HG03135 (cell line): ENCODE data around the gene MLEC.
"Not testable (repeated sequence)": the region's sequence is repeated elsewhere in the genome, so short reads cannot be mapped to it uniquely, and the experiment has no call there.

Source experiments
- ATAC-seq: cut with Tn5 transposase; IDR thresholded peaks from one replicate; pipeline ENCODE4 v1.9.1; 2021; ENCODE audit warnings: mild to moderate bottlenecking, moderate library complexity; ENCODE audit not compliant: unreplicated experiment

Gene MLEC

DNA sequence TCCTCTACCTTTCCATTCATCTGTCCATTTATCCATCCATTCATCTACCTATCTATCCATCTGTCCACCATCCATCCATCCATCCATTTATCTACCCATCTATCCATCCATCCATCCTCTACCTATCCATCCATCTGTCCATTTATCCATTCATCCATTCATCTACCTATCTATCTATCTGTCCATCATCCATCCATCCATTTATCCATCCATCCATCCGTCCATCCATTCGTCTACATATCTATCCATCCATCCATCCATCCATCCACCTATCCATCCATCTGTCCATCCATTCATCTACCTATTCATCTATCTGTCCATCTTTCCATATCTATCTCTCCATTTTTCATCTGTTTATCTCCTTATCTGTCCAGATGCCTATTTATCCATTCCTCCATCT is 25.5 kb upstream of the MLEC start:
- ATAC-seq: no peak

DNA sequence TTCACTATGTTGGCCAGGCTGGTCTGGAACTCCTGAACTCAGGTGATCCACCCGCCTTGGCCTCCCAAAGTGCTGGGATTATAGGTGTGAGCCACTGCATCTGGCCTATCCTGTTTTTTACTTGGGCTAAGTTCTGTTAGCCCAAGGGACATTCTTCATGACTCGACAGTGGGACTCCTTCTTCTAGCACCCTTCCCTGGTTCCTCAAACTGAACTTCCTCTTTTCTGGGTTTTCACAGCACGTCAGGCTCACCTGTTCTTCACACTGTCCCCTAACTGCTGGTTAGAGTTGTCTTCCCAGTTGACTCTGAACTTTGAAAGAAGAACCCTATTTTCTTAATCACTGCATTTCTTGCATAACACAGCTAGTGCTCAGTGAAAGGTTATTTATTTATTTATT is 24.1 kb upstream of the MLEC start:
- no peak for ATAC-seq

DNA sequence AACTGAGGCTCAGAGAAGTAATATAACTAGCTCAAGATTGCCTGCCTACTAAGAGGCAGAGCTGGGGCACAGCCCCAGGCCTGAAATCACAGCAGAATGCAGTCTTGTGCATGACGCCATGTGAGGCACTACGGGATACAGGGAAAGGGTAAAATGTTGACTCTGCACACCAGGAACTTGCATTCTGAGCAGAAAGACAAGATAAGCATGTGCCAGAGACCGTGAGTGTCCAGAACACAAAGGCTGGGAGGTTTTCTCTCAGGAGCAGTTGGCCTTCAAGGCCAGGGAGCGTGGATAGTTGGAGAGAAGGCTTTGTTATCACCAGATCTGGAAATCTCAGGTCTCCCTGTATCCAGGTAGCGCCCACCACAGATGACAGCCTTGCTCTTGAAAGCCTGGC is 23.2 kb upstream of the MLEC start:
- no peak for ATAC-seq

DNA sequence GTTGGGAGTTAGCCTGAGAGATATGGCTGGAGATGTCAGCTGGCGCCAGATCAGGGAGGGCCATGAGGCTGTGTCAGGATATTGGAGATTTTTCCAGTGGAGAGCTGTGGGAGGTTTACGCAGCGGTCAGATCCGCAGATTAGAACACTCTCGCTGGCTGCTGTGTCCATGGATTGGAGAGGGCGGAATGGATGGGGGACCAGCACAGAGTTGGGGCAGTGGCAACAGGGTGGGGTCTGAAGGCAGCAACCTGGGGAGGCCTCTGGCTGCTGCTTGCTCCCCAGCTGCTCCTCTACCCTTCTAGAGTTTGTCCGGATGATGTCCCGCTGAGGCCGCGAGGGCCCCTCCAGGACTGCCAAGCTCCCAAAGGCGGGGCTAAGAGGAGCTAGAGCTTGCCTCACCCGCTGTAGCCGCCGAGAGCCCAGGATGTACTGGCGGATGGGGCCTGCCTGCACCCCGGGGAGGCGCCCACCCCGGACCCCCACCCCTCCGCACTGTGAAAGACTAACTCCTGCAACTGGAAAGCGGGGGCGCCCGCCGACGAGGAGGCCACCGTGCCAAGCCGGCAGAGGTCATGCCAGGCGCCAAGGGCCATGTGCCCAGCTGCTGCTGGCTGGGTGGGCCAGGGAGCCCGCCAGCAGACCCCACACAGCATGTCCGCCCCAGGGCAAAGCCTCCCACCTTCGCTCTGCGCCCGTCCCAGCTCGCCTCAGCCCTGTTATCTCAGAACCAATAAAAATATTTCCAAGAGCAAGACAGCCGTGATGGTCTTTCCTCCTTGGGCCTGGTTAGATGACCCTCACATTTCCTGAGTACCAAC is 20.2 kb upstream of the MLEC start:
- no peak for ATAC-seq

DNA sequence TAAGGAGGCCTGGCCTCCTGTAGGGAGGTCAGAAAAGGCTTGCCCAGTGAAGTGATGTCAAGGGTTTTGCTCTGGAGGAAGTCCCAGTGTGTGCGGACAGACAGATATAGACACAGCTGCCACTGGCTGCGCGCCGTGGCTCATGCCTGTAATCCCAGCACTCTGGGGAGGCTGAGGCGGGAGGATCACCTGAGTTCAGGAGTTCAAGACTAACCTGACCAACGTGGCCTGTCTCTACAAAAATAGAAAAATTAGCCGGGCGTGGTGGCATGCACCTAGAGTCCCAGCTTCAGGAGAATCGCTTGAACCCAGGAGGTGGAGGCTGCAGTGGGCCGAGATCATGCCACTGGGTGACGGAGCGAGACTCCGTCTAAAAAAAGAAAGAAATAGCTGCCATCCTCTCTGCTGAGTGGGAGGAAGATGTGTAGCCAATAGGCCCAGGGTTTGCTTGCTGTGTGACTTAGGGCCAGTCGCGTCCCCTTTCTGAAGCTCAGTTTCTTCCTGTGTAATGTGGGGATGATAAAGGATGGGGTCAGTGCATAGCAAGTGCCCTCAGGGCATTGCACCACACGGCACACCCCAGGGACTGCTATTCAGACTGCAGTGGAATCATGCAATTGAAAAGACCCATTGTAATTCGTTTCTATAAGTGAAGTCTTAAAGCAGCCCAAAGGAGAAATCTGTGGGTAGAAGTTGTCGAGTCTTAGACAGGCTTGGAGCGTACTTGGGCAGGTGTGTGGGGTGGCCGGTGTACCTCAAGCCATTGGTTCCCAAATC is 18.7 kb upstream of the MLEC start:
- ATAC-seq: no peak

DNA sequence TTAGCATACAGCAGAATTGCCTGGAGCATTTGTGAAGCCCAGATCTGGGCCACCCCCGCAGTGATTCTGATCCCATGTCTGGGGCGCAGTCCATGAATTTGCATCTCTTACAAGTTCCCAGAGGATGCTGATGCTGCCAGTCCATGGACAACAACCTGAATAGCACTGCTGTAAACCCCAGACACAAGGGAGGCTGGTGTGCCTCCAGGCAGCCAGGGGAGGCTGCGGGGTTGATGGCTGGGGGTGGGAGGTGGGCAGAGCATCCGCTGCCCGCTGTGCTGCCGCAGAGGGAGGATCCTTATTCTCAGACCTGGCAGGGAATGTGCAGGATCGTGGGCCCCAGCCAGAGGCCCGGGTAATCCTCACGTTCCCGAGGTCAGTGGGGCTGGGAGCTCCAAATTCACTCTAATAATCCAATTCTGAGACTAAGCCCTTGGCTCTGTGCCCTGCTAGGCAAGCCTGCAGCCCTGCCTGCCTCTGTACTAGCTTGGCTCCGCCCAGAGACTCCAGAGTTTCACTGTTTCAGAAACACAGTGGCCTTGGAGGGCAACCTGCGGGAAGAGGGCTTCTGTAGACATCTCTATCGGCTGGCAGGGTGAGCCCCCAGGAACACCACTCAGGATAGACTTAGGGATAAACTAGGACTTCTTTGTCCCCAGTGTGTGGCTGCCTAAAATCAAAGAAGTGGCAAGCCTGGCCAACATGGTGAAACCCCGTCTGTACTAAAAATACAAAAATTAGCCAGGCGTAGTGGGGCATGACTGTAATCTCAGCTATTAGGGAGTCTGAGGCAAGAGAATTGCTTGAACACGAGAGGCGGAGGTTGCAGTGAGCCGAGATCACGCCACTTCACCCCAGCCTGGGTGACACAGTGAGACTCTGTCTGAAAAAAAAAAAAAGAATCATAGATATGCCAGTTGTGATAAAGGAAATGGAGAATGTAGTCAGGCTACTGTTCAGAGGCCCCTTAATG is 17.8 kb upstream of the MLEC start:
- peak; percentile 47 for ATAC-seq

DNA sequence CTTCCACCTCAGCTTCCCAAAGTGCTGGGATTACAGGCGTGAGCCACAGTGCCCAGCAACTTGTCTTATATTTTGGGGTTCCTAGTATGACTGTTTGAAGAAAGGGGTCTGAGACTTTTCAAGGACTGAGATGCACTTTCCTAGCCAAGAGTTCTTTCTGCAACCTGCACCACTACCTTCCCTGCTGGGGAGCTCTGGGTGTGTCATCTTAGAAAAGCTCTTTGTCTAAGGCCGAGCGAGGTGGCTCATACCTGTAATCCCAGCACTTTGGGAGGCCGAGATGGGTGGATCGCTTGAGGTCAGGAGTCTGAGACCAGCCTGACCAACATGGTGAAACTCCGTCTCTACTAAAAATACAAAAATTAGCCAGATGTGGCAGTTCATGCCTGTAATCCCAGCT is 16.7 kb upstream of the MLEC start:
- not testable (repeated sequence) for ATAC-seq

DNA sequence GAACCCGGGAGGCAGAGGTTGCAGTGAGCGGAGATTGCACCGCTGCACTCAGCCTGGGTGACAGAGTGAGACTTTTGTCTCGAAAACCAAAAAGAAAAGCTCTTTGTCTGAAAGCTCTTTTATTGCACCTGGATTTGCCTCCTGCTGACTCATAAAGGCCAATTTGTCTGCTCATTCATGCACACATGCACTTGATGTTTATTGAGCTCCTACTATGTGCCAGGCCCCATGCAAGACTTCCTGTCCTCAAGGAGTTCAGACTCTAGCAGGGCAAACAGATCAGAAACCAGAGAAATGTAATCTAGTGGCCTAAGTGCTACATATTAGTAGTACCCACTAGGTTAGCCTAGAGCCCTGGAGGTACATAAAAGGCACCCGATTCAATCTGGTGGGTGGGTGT is 16.3 kb upstream of the MLEC start:
- ATAC-seq: no peak

DNA sequence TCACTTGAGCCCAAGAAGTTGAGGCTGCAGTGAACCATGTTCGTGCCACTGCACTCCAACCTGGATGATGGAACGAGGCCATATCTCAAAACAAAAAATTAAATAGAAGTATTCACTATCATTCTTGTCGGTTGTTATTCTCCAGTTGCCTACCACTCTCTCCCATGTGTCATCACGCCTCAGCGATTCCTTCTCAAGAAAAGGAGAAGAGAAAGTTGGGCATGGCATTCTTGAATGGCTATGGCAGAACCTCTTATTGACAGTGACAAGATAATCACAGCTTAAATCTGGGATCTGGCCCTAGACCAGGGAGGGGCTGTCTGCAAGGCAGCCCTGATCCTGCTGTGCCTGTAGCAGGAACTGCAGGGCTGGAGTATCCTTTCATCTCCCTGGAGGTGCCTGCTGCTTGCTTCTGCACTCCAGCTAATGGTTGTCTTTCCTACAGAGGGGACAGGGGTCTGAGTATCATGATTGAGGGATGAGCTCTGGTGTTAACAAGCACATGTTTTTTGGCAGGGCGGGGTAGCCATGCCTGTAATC is 12.8 kb upstream of the MLEC start:
- ATAC-seq: no peak

DNA sequence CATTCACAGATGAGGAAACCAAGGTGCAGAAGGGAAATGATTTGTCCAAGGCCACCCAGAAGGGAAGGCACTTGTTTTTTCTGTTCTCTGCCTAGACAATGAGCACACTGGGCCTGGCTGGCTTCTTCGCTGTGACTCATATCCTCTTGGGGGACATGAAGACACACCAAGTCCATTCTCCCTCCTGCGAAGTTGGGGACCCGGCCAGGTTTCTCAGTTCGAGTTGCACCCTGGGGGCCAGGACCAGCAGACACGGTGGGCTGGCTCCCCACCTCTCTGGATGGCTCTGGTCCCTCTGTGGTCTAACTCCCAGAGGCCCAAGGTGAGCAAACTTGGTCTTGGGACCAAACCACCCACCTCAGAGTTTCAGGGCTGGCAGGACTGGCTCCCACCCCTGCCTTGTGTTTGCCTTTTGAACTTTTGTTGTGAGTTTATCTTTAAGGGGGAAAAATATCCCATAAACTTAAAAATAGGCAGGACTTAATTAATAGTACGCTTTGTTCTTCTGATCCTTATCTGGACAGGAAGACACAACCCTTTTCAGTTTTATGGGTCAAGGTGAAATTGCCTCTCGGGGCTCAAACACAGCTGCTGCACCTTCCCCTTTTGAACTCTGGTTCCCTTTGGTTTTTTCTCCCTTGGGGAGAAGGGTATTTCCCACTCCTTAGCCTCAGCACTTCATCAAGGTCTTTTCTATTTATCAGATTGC is 9.0 kb upstream of the MLEC start:
- ATAC-seq: peak; percentile 57

DNA sequence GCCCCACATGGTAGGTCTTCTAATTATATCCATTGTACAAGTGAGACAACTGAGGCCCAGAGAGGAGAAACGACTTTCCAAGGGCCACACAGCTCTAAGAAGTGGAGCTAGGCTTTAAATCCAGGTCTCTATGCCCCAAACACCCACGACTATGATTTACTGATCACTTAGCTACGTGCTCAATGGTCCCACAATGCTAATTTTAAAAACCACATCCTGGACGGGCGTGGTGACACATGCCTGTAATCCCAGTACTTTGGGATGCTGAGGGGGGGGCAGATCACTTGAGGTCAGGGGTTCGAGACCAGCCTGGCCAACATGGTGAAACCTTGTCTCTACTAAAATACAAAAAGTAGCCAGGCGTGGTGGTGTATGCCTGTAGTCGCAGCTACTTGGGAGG is 8.4 kb upstream of the MLEC start:
- no peak for ATAC-seq

DNA sequence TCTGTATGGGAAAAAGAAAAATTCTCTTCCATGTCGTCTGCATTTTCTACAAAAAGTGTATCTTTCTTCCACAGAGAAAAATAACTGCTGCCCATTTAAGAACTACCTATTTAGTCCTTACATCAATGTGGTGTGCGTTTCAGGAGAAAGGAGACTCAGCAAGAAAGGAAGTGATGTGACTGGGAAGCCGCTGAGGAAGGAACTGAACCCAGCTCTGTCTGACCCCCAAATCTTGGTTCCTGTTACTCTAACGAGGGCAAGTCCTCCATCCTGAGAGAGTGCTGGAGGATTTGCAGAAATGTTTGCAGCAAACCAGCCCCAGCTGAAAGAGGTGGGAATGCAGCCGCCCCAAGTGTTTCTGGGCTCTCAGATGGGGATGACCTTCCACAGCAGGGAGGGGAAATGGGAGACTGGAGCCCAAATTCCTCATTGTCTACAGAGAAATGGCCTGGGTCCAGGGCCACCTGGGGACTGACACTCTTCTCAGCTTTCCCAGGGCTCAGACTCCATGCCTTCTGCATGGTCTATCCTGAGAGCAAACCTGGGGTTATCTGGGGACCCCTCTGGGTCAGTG is 6.7 kb upstream of the MLEC start:
- ATAC-seq: no peak

DNA sequence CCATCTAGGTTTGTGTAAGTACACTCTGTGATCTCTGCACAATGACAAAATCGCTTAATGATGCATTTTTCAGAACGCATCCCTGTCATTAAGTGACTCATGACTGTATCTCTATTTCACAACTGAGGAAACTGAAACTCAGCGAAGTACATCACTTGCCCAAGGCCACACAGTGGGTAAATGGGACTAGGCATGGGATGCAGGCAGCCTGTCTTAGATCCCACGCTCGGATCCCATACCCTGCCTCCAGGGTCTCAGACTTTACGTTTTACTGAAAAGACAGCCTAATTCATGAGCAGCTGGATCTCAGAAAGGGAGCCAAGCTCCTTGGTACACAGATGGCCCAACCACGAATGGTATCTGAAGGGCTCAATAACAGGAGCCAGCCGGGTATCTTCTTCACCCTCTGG is 2.4 kb upstream of the MLEC start:
- no peak for ATAC-seq

DNA sequence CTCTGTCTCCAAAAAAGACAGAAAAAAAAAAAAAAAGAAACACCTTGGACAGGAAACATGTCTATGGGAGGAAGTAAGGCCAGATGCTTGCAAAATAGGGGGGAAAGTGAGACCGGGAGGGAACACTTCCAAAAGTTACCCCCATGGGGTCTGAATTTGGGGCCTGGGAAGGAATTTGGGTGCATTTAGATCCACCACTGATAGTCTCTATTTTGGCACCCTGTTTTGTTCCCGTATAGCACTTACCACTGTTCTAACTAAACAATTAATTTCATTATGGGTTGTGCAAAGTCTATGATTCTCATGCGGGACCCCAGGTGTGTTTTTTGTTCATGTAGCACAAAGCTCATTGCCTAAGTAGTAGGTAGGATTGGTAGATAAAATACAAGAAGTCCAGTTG is 1.4 kb upstream of the MLEC start:
- ATAC-seq: no peak

DNA sequence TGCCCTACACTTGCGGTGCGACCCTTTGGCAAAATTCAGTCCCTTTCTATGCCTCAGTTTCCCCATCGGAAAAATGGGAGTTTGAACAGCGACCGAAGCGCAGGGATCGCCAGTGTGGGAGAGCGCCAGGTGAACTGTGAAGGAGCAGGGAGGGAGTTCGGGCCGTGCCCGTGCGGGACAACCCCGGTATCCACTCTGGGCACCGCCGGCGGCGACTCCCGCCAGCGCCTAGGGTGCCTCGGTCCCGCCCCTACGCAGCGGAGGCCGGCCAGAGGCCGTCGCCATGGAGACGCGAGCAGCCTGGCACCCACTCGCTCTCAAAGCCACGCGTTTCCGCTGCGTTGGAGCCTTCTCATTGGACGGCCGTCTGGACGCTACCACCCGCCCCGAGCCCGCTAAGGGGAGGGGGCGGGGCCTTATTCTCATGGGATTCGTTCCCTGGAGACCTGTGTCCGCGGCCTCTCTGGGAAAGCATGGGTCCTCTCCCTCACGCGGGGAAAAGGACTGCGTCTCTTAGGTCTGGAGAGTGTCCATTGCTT is 729 bp upstream of the MLEC start:
- ATAC-seq: peak; percentile 69

DNA sequence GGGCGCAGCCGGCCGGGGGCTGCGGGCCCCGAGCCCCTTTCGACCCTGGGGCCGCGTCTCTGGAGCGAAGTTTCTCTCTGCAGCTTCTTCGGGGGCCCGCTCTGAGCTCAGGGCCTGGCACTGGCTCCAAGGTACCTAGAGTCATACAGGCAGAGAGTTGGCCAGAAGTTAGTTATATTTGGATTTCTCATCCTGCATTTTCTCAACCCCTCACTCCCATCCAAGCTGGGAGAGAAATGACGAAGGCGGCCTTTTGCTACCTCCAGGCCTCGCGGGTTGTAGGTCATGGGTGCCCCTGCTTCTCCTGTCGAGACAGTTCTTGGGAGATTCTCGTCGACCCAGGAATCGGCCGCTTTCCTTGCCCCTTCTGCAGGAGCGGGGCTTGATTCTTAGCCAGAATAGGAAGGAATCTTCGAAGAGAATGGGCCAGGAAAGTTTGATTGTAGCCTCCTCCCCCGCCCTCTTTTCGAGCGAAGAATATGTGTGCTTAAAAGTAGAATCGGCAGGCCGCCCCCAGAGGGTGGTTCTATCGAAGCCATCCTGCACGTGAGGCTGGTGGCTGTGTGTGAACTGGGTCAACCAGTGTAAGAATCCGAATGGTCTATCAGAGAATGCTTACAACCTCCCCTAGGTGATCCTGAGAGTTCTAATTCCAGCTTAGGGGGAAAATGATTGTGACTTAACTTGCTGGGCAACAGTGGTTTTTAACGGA is 785 bp downstream of the MLEC start:
- no peak for ATAC-seq

DNA sequence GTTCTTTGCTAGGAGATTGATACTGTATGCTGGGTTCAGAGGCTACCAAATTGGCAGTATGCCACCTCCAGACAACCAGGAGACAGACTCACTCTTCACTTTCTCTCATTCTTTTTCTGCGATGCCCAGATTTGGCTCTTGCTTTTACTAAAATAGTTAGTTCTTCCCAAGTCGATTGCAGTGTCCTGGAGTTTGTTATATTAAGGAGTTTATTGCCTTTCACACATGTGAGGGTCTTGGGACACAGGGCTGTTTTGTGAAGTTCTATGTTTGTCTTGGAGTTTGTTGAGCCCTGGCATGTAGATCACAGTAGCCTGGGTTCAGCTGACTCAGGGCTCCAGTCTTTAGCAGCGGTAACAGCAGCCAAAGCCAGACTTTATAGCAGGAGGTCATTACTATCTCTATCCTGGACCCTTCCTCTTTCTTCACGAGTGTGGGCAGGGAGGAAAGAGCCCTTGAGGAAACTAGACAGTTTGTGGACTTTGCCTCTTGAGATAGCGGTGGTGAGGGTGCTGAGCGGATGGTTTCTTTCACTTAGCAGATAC is 1.6 kb downstream of the MLEC start:
- no peak for ATAC-seq

DNA sequence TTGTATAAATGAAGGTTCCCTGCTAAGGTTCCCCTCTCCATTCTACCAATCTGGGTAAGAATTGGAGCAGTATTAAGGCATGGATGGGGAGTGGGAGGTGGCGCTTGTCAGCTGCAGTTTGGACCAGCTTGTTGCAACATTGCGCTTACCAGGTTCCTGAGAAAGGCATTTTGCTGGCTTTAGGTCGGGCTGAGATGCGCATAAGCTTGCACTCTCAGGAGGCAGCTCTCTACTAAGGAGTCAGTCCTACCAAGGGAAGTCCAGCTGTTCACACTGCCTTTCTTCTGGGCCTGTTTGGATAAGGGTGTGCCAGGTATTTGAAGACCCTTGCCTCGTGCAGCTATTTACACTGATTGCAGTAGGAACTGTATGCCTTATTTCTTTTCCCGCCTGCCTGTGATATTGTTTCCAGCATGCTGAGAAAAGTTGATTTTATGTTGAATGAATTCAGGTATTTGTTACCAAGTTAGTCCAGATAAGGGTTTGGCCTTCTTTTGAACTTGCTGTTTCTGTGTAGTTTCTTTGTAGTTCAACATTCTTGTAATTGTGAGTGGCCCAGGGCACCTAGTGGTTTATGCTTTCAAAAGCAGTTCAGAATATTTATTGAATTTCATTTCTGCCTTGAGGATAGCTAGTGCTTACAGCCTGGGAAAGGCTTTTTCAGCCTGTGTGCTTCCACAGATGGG is 2.6 kb downstream of the MLEC start:
- no peak for ATAC-seq
